Mesendoderm (in vitro differentiated cells): ENCODE results near the gene CABLES1.

Experiments
- DNase-seq: peaks from one replicate; pipeline ENCODE4 v3.0.0; 2013
- H2AK5ac ChIP-seq: 2 replicates; pipeline ENCODE4 v1.6.1; 2013; ENCODE audit warnings: low read length, inconsistent platforms
- H2BK120ac ChIP-seq: 2 replicates; pipeline ENCODE4 v1.6.1; 2013; ENCODE audit warnings: low read depth, mild to moderate bottlenecking, low read length, moderate library complexity, mixed read lengths
- H2BK15ac ChIP-seq: replicated peaks from 2 replicates; pipeline ENCODE4 v1.6.1; 2013; ENCODE audit warnings: low read depth, mild to moderate bottlenecking, moderate library complexity
- H2BK5ac ChIP-seq: 2 replicates; pipeline ENCODE4 v1.6.1; 2013; ENCODE audit warnings: low read length, inconsistent platforms
- H3K18ac ChIP-seq: 2 replicates; pipeline ENCODE4 v1.6.1; 2013; ENCODE audit warnings: mild to moderate bottlenecking, low read length, mixed read lengths
- H3K23ac ChIP-seq: one replicate; pipeline ENCODE4 v1.6.1; 2013; ENCODE audit warnings: low read length
- H3K27ac ChIP-seq: 2 replicates; pipeline ENCODE4 v1.5.1; 2013; ENCODE audit warnings: low read depth, mild to moderate bottlenecking, inconsistent platforms, low read length, moderate library complexity
- H3K27me3 ChIP-seq: 2 replicates; pipeline ENCODE4 v1.6.1; 2013; ENCODE audit warnings: low read length, control low read depth, mild to moderate bottlenecking, inconsistent platforms; ENCODE audit not compliant: insufficient read depth, poor library complexity
- H3K36me3 ChIP-seq: 2 replicates; pipeline ENCODE4 v1.6.1; 2013; ENCODE audit warnings: low read length, inconsistent platforms; ENCODE audit not compliant: control insufficient read depth, insufficient read depth
- H3K4ac ChIP-seq: one replicate; pipeline ENCODE4 v1.6.1; 2013; ENCODE audit warnings: low read depth, mild to moderate bottlenecking, low read length, moderate library complexity
- H3K4me1 ChIP-seq: 2 replicates; pipeline ENCODE4 v1.6.1; 2013; ENCODE audit warnings: low read depth, low read length, inconsistent platforms; ENCODE audit not compliant: control insufficient read depth
- H3K4me2 ChIP-seq: 2 replicates; pipeline ENCODE4 v1.6.1; 2013; ENCODE audit warnings: low read length
- H3K4me3 ChIP-seq: 2 replicates; pipeline ENCODE4 v1.5.1; 2013; ENCODE audit warnings: mild to moderate bottlenecking, low read length
- H3K56ac ChIP-seq: one replicate; pipeline ENCODE4 v1.6.1; 2013; ENCODE audit warnings: low read length
- H3K79me1 ChIP-seq: 2 replicates; pipeline ENCODE4 v1.6.1; 2013; ENCODE audit warnings: low read length, inconsistent platforms
- H3K79me2 ChIP-seq: 2 replicates; pipeline ENCODE4 v1.6.1; 2013; ENCODE audit warnings: mild to moderate bottlenecking, low read length; ENCODE audit not compliant: control insufficient read depth, insufficient read depth
- H3K9ac ChIP-seq: 2 replicates; pipeline ENCODE4 v1.6.1; 2013; ENCODE audit warnings: low read length, inconsistent platforms
- H4K5ac ChIP-seq: one replicate; pipeline ENCODE4 v1.6.1; 2013; ENCODE audit warnings: low read length
- H4K8ac ChIP-seq: one replicate; pipeline ENCODE4 v1.6.1; 2013; ENCODE audit warnings: low read depth, mild to moderate bottlenecking, control low read depth, low read length, moderate library complexity
- WGBS: extraction: QIAGEN DNeasy Blood & Tissue Kit; methylation state at CpG from one replicate; pipeline ENCODE4 v1.1.7; 2013; ENCODE audit warnings: low lambda C conversion rate, missing lambda C conversion rate; ENCODE audit not compliant: insufficient coverage; ENCODE audit errors: extremely low coverage; 5-methylcytosine and 5-hydroxymethylcytosine counted together

CABLES1 gene

DNA sequence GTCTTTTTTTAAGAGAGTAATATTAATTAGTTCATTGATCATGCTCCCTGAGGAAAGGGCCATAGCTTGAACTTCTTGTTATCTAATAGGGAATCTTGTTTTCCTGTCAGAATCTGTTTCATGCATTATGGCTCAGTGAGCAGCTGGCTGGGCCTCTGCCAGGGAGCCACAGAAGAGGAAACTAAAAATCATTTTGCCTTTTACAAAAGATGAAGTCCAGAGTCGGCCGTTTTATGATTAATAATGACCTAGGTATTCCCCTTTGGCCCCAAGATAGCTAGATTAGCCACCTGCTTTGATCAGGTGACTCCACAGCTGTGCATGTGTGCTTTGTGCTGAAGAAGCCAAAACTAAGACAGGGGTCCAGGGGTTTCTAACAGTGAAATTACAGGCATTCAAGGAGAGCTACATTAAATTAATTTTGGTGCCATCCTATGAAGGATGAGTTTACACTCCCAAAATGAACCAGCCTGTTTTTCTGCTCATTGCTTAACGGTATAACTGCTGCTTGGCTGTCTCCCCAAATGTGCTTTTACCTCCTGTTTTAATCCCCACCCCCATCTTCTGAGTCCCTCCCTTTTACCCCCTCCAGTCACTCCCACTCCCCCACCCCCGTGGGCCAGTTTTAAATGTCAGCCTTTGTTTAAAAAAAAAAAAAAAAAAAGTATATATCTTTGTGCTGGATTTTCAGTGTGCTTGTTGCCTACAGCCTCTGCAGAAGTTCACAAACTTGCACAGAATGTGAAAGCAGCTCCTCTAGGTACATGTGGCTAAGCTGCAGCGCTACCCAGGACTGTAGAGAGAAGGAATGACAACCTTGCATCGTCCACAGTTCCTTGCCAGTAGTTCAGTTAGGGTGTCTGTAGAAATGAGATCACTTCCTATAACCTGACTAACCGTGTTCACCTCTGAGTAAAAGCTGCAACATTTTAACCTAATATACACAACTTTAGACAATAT lies 93.1 kb downstream of the CABLES1 start:
- Histone ChIP-seq H4K8ac (no peak overlapping the region), H2BK120ac (no peak overlapping the region), H3K27me3 (no peaks in the 10 kb centered on the region), H3K56ac (no peak overlapping the region), H3K36me3 (no peaks in the 10 kb centered on the region), H2BK15ac (no peak overlapping the region), H3K27ac (no peak overlapping the region), H4K5ac (no peak overlapping the region), H3K79me1 (no peaks in the 10 kb centered on the region), H2BK5ac (no peak overlapping the region), H3K23ac (no peak overlapping the region), H3K4me1 (no peaks in the 10 kb centered on the region), H3K4me3 (no peak overlapping the region), H3K4ac (no peak overlapping the region), H3K4me2 (no peak overlapping the region), H3K18ac (no peak overlapping the region), H3K79me2 (no peaks in the 10 kb centered on the region), H2AK5ac (no peak overlapping the region), H3K9ac (no peak overlapping the region)
- no CpG with 5 or more reads among the region's 7 CpGs for WGBS
- peak; percentile 21 for DNase-seq

DNA sequence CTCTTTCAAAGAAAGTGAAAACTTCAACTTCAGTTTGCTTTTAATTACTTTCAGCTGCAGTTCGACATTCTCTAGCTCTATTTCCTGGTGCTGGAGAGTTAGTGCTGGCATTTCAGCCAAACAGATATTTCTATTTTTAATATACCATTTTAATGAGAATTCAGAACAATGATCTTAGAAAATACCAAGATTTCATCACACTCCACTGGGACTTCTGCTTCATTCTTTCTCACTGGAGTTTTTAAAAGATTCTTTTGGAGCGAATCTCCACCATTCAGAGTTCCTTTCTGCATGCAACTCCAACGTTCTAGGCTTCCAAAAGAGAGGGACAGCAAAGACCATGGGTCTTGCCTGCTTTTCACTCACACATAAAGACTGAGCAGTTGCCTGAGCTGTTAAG lies 94.2 kb downstream of the CABLES1 start:
- Histone ChIP-seq H3K27ac (no peak overlapping the region), H2BK15ac (no peak overlapping the region), H3K9ac (no peak overlapping the region), H3K4me1 (no peaks in the 10 kb centered on the region), H3K23ac (no peak overlapping the region), H3K79me2 (no peaks in the 10 kb centered on the region), H3K79me1 (no peaks in the 10 kb centered on the region), H3K36me3 (no peaks in the 10 kb centered on the region), H2BK5ac (no peak overlapping the region), H2BK120ac (no peak overlapping the region), H4K5ac (no peak overlapping the region), H2AK5ac (no peak overlapping the region), H3K56ac (no peak overlapping the region), H3K27me3 (no peaks in the 10 kb centered on the region), H3K4me3 (no peak overlapping the region), H3K4ac (no peak overlapping the region), H4K8ac (no peak overlapping the region), H3K4me2 (no peak overlapping the region), H3K18ac (no peak overlapping the region)
- no CpG with 5 or more reads among the region's 3 CpGs for WGBS
- no peak for DNase-seq

DNA sequence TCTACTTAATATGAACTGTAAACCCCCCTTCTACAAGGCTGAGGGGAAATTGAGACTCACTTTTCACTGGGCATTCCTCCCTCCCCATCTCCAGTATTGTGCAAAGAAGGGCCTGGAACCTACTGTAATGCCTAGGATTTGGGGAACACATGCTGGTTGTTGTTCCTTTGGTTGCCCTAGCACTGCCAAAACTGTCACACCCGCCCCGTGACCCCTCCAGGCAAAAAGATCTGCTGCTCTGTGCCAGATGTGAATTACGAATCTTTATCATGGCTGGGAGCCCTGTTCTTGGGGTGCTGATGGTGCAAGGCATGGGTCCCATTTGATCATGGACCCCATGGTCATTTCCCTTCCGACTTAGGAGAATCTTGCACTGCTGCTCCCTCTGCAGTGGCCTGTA lies 95.4 kb downstream of the CABLES1 start:
- no peak overlapping the region for H3K9ac ChIP-seq
- no peak overlapping the region for H2AK5ac ChIP-seq
- no peak overlapping the region for H2BK15ac ChIP-seq
- H4K8ac ChIP-seq: no peak overlapping the region
- H3K23ac ChIP-seq: no peak overlapping the region
- H2BK5ac ChIP-seq: no peak overlapping the region
- no peak overlapping the region for H4K5ac ChIP-seq
- no peak for DNase-seq
- no peak overlapping the region for H3K27ac ChIP-seq
- H3K79me2 ChIP-seq: no peaks in the 10 kb centered on the region
- WGBS: no CpG with 5 or more reads among the region's 4 CpGs
- H3K4me1 ChIP-seq: no peaks in the 10 kb centered on the region
- H2BK120ac ChIP-seq: no peak overlapping the region
- H3K4me3 ChIP-seq: no peak overlapping the region
- no peaks in the 10 kb centered on the region for H3K27me3 ChIP-seq
- H3K79me1 ChIP-seq: no peaks in the 10 kb centered on the region
- H3K56ac ChIP-seq: no peak overlapping the region
- H3K4me2 ChIP-seq: no peak overlapping the region
- H3K36me3 ChIP-seq: no peaks in the 10 kb centered on the region
- H3K4ac ChIP-seq: no peak overlapping the region
- no peak overlapping the region for H3K18ac ChIP-seq

- Histone ChIP-seq H3K23ac (no peak overlapping the region), H3K18ac (no peak overlapping the region), H3K4me1 (no peaks in the 10 kb centered on the region), H2BK15ac (no peak overlapping the region), H3K4me3 (no peak overlapping the region), H3K4me2 (no peak overlapping the region), H4K5ac (no peak overlapping the region), H4K8ac (no peak overlapping the region), H3K4ac (no peak overlapping the region), H3K56ac (no peak overlapping the region), H3K9ac (no peak overlapping the region), H3K27me3 (no peaks in the 10 kb centered on the region), H3K27ac (no peak overlapping the region), H3K79me2 (no peaks in the 10 kb centered on the region), H2BK120ac (no peak overlapping the region), H2AK5ac (no peak overlapping the region), H2BK5ac (no peak overlapping the region), H3K79me1 (no peaks in the 10 kb centered on the region), H3K36me3 (no peaks in the 10 kb centered on the region)
- no peak for DNase-seq
- WGBS: no CpG with 5 or more reads among the region's 20 CpGs
Observed at GRCh38 chr18:23231340-23232021, 96.2 kb downstream of the CABLES1 start.

DNA sequence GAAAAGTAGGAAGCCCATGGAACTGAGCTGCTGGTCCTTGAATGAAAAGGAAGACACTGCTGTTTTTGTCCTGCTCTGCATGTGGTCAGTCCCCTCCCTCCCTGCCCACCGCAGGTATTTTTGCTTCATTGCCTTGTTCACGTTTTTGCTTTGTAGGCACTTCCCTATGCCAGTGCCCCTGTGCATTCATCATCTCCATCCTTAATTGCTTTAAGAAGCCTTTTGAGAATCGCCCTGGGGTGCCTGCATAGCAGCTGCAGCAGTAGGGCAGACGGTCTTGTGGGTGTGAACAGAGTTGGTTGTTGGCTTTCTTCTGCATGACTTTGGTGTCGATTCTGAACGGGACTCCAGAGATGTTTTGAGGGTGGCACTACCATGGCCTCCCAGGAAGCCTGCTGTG lies 97.0 kb downstream of the CABLES1 start:
- Histone ChIP-seq H3K79me1 (no peaks in the 10 kb centered on the region), H3K18ac (no peak overlapping the region), H3K4me2 (no peak overlapping the region), H2BK120ac (no peak overlapping the region), H4K5ac (no peak overlapping the region), H3K27me3 (no peaks in the 10 kb centered on the region), H3K79me2 (no peaks in the 10 kb centered on the region), H3K4me1 (no peaks in the 10 kb centered on the region), H3K56ac (no peak overlapping the region), H3K4ac (no peak overlapping the region), H2BK5ac (no peak overlapping the region), H4K8ac (no peak overlapping the region), H2BK15ac (no peak overlapping the region), H2AK5ac (no peak overlapping the region), H3K9ac (no peak overlapping the region), H3K4me3 (no peak overlapping the region), H3K23ac (no peak overlapping the region), H3K27ac (no peak overlapping the region), H3K36me3 (no peaks in the 10 kb centered on the region)
- no CpG with 5 or more reads among the region's 6 CpGs for WGBS
- no peak for DNase-seq
